K562 (cell line): ENCODE data around the gene FAM209A. TPM values are rescaled to one million over a fixed set of nuclear protein-coding genes. Genes with fewer than 3 reads are reported as not detected.

Experiments
- ATAC-seq: fragments of 200-7000 bp; cut with Tn5 transposase; 3 replicates; pipeline ENCODE4 v1.9.1; 2020; ENCODE audit warnings: moderate library complexity
- BruUV-seq: library from RNA; stranded (reverse); fragments of 400-500 nt; replicated peaks from 2 replicates; lab custom pipeline; 2021; lab: Mats Ljungman, UMichigan
- CTCF ChIA-PET: fragments of 300-600 bp; formaldehyde crosslinking; extraction: SDS; loops from one replicate; lab custom pipeline; 2021; ENCODE audit warnings: low intra/inter-chr PET ratio; lab: Yijun Ruan, JAX
- POLR2A ChIA-PET: fragments of 300-600, 350-650 bp; sonication (Branson Sonifier 250); formaldehyde crosslinking; extraction: SDS; loops from one replicate; lab custom pipeline; 2021; ENCODE audit warnings: antibody characterized with exemption, inconsistent platforms; lab: Yijun Ruan, JAX
- DNase-seq, 4 experiments: peaks; one replicate each; pipeline versions ENCODE4 v3.0.0 to v3.0.0-alpha.2; 2011 to 2018; ENCODE audit warnings: low spot score in 3 of 4, mixed read lengths in 3 of 4; ENCODE audit errors: extremely low read depth in 1 of 4
- FAIRE-seq: peaks from 2 replicates; lab custom pipeline; 2011; peaks lifted over from hg19 to GRCh38; lab: Jason Lieb, UNC
- H2AFZ ChIP-seq: 2 replicates; pipeline ENCODE4 v1.6.0; 2011; ENCODE audit warnings: low read depth, low read length, control low read depth, inconsistent platforms
- H3K27ac ChIP-seq: fragments of 200-600 bp; 3 replicates; pipeline ENCODE4 v1.8.0; 2011; ENCODE audit warnings: low read depth, mild to moderate bottlenecking, control low read depth, inconsistent platforms, low read length, moderate library complexity, mixed read lengths; ENCODE audit errors: extremely low read depth
- H3K27me3 ChIP-seq, 2 experiments: fragments of 300-600 bp in 1 of 2; 2 replicates in 1 of 2; 3 replicates in 1 of 2; pipeline versions ENCODE4 v1.6.0 to v1.8.0; 2011; ENCODE audit warnings: inconsistent platforms in 2 of 2, low read length in 2 of 2, mild to moderate bottlenecking in 1 of 2, mixed read lengths in 1 of 2, moderate library complexity in 1 of 2; ENCODE audit not compliant: control insufficient read depth in 2 of 2, insufficient read depth in 2 of 2
- H3K36me3 ChIP-seq: fragments of 300-600 bp; 3 replicates; pipeline ENCODE4 v1.8.0; 2011; ENCODE audit warnings: mild to moderate bottlenecking, low read length, inconsistent platforms; ENCODE audit not compliant: control insufficient read depth, insufficient read depth
- H3K4me1 ChIP-seq, 2 experiments: fragments of 200-600 bp in 1 of 2; replicated peaks in 1 of 2; 2 replicates in 1 of 2; 3 replicates in 1 of 2; pipeline versions ENCODE4 v1.5.1 to v1.8.0; 2011; ENCODE audit warnings: inconsistent platforms in 2 of 2, low read length in 2 of 2, mild to moderate bottlenecking in 1 of 2, mixed read lengths in 1 of 2, moderate library complexity in 1 of 2; ENCODE audit not compliant: control insufficient read depth in 2 of 2, insufficient read depth in 2 of 2
- H3K4me2 ChIP-seq: 2 replicates; pipeline ENCODE4 v1.6.1; 2011; ENCODE audit warnings: low read length, control low read depth, inconsistent platforms, mixed read lengths; ENCODE audit not compliant: insufficient read depth
- H3K4me3 ChIP-seq: fragments of 200-600 bp; sonication (generic), shearing (Covaris generic); 2 replicates; pipeline ENCODE4 v1.5.1; 2016; ENCODE audit warnings: control low read depth, inconsistent platforms
- H3K79me2 ChIP-seq: fragments of 200-600 bp; 3 replicates; pipeline ENCODE4 v1.8.0; 2011; ENCODE audit warnings: low read length, inconsistent platforms; ENCODE audit not compliant: control insufficient read depth, insufficient read depth
- H3K9ac ChIP-seq, 2 experiments: 2 replicates each; pipeline versions ENCODE4 v1.6.0 to v1.6.1; 2011; ENCODE audit warnings: low read depth in 2 of 2, low read length in 2 of 2, control low read depth in 1 of 2, inconsistent platforms in 1 of 2, mild to moderate bottlenecking in 1 of 2, mixed read lengths in 1 of 2; ENCODE audit not compliant: insufficient read depth in 1 of 2
- H3K9me1 ChIP-seq: one replicate; pipeline ENCODE4 v1.6.0; 2011; ENCODE audit warnings: inconsistent platforms, mild to moderate bottlenecking, low read length, moderate library complexity; ENCODE audit not compliant: control insufficient read depth, insufficient read depth
- H3K9me3 ChIP-seq: replicated peaks from 2 replicates; pipeline ENCODE4 v1.5.1; 2011; ENCODE audit warnings: low read depth, low read length, inconsistent platforms; ENCODE audit not compliant: control insufficient read depth, insufficient read depth
- H4K20me1 ChIP-seq: replicated peaks from 2 replicates; pipeline ENCODE4 v1.6.1; 2011; ENCODE audit warnings: low read length, inconsistent platforms, mixed read lengths; ENCODE audit not compliant: control insufficient read depth, insufficient read depth
- ASH1L ChIP-seq: fragments of 450-650 bp; IDR thresholded peaks from 2 replicates; pipeline ENCODE4 v1.6.1; 2018; ENCODE audit warnings: borderline replicate concordance, mild to moderate bottlenecking, low read depth; ENCODE audit not compliant: partially characterized antibody
- CCAR2 ChIP-seq: fragments of 200-400 bp; formaldehyde crosslinking; IDR thresholded peaks from 2 replicates; pipeline ENCODE4 v1.6.1; 2017; ENCODE audit warnings: mild to moderate bottlenecking, low read depth, low read length
- KDM2B ChIP-seq: fragments of 250-450 bp; sonication (Bioruptor Pico); IDR thresholded peaks from 2 replicates; pipeline ENCODE4 v1.8.0; 2021; ENCODE audit warnings: mild to moderate bottlenecking, moderate library complexity
- MAFF ChIP-seq: IDR thresholded peaks from 2 replicates; pipeline ENCODE4 v1.6.1; 2012; ENCODE audit warnings: low read length, improper control_type of control experiment
- MYBL2 ChIP-seq, 2 experiments: fragments of 450-650 bp in 1 of 2; sonication (generic) in 1 of 2; formaldehyde crosslinking in 1 of 2; IDR thresholded peaks; 2 replicates each; pipeline versions ENCODE4 v1.6.1 to v1.8.1; 2017 to 2022; ENCODE audit warnings: borderline replicate concordance in 1 of 2, inconsistent platforms in 1 of 2, low read depth in 1 of 2, mild to moderate bottlenecking in 1 of 2, missing genetic modification reagents in 1 of 2, moderate library complexity in 1 of 2
- NFIC ChIP-seq: fragments of 450-650 bp; IDR thresholded peaks from 2 replicates; pipeline ENCODE4 v1.6.1; 2017; ENCODE audit warnings: mild to moderate bottlenecking, inconsistent platforms
- POLR2AphosphoS2 ChIP-seq: IDR thresholded peaks from 2 replicates; pipeline ENCODE4 v1.6.1; 2012; ENCODE audit warnings: low read length, improper control_type of control experiment
- SP1 ChIP-seq: sonication (generic); formaldehyde crosslinking; IDR thresholded peaks from 2 replicates; pipeline ENCODE4 v1.8.1; 2022; ENCODE audit warnings: mild to moderate bottlenecking, missing genetic modification reagents
- ZNF384 ChIP-seq: IDR thresholded peaks from 2 replicates; pipeline ENCODE4 v1.6.1; 2012; ENCODE audit warnings: low read depth, low read length, improper control_type of control experiment
- ZNF707 ChIP-seq: fragments of 250-450 bp; sonication (Bioruptor Pico); conservative IDR thresholded peaks from 2 replicates; pipeline ENCODE4 v1.8.0; 2022; ENCODE audit warnings: inconsistent platforms, mild to moderate bottlenecking, moderate library complexity
- WGBS: fragments of 100-300 bp; shearing (Covaris generic); methylation state at CpG from one replicate; pipeline ENCODE4 v1.1.6; 2016; ENCODE audit warnings: low coverage, mixed read lengths; ENCODE audit not compliant: insufficient coverage; ENCODE audit errors: missing lambda C conversion rate; 5-methylcytosine and 5-hydroxymethylcytosine counted together
- in situ Hi-C: fragments of 300-500 bp; cut with MboI; formaldehyde crosslinking; loops from 4 replicates; pipeline ENCODE4 v1.15.0; 2018; ENCODE audit warnings: inconsistent platforms, mixed read lengths
- intact Hi-C: fragments of 100-400 bp; cut with micrococcal nuclease; formaldehyde crosslinking; loops from 2 replicates; pipeline ENCODE4 v1.14.2; 2022
- polyA plus RNA-seq, 8 experiments: library from polyadenylated mRNA; depleted of rRNA in 4 of 8; stranded (reverse) in 5 of 8; unstranded in 3 of 8; fragments of >200 nt; fragmentation: Nextera tagmentation in 2 of 8; fragmentation: Illumina TruSeq in 1 of 8; extraction: Ambion mirVana in 2 of 8; extraction: Trizol in 1 of 8; gene quantifications; 2 replicates each; pipeline versions ENCODE4 v1.2.1 to v1.2.3, GENCODE V29; 2011 to 2014; ENCODE audit warnings: inconsistent platforms in 1 of 8, missing spikeins in 1 of 8
- total RNA-seq, 7 experiments: library from RNA; depleted of rRNA in 6 of 7; stranded (reverse); fragments of >200 nt in 6 of 7; fragmentation: Illumina TruSeq in 2 of 7; extraction: Trizol in 2 of 7; gene quantifications; 2 replicates each; pipeline versions ENCODE4 v1.2.1 to v1.2.3, GENCODE V29; 2011 to 2021; ENCODE audit warnings: low replicate concordance in 1 of 7

The FAM209A gene
- total and polyA plus RNA-seq, 9 of the 15 experiments (the other 6 are each of a cell fraction or from before 2014, with no cell fraction given) = 0.08 to 0.15 (median 0.11) TPM; not detected in 6

GRCh38 chr20:56566621-56567020 is 42.1 kb downstream of the FAM209A start:
- 5% methylated on average over 3 of the region's 3 CpGs for WGBS
- Histone ChIP-seq H2AFZ (no peak overlapping the region), H3K4me1 (no peaks in the 10 kb centered on the region), H3K9me3 (no peaks in the 10 kb centered on the region), H3K9ac (no peak overlapping the region), H4K20me1 (no peaks in the 10 kb centered on the region), H3K4me3 (no peak overlapping the region), H3K9me1 (no peaks in the 10 kb centered on the region), H3K4me2 (no peak overlapping the region), H3K27ac (no peak overlapping the region), H3K27me3 (peaks cover 10 to 11% of the 10 kb centered on the region in 2 experiments; a peak in 2 of 5 replicates), H3K79me2 (no peaks in the 10 kb centered on the region), H3K36me3 (no peaks in the 10 kb centered on the region)
- no TSS peak for BruUV-seq
- peak in 1 of 4 experiments; percentile 14 for DNase-seq
- CTCF ChIA-PET = no interaction called here
- POLR2A ChIA-PET = interaction anchor here (0.7 kb wide), 1 partner anchor 9 kb away, joined by 3 read pairs; no protein-coding TSS in a partner anchor
- in situ Hi-C loops (no loop called here), intact Hi-C loops (no loop called here)
- no peak for ATAC-seq
- no peak for TF ChIP-seq KDM2B (CRISPR knock-in tag)
- TF ChIP-seq ZNF384 = no peak
- peak; percentile 87 for TF ChIP-seq NFIC
- no peak for FAIRE-seq

- Histone ChIP-seq H4K20me1 (no peaks in the 10 kb centered on the region), H3K36me3 (no peaks in the 10 kb centered on the region)
- TF ChIP-seq SP1 (CRISPR knock-in tag) = no peak
- no peak for TF ChIP-seq MYBL2 (IDR thresholded peaks at IDR 0.05; ENCODE audit: low read depth)
- TF ChIP-seq MYBL2 (CRISPR knock-in tag; IDR thresholded peaks at IDR 0.05; ENCODE audit: borderline replicate concordance) = no peak
- no peak for TF ChIP-seq CCAR2
- TF ChIP-seq ZNF707 (CRISPR knock-in tag) = peak; percentile 68; the same call in 1 of the 2 replicates
- TF ChIP-seq MAFF = no peak
- no peak for TF ChIP-seq ASH1L
- no peak for TF ChIP-seq POLR2AphosphoS2
- TF ChIP-seq, all 486 proteins: peak for 1
- H3K4me1 ChIP-seq = no peaks in the 10 kb centered on the region
- DNase-seq = no peak
- POLR2A ChIA-PET = no interaction called here
- no CpG with 5 or more reads among the region's 2 CpGs for WGBS
- no peaks in the 10 kb centered on the region for H3K79me2 ChIP-seq
- no peaks in the 10 kb centered on the region for H3K9me3 ChIP-seq
- no peak for ATAC-seq
- no peak overlapping the region for H3K4me3 ChIP-seq
- H3K4me2 ChIP-seq = no peak overlapping the region
- H3K27me3 ChIP-seq = peaks cover 5 to 31% of the 10 kb centered on the region in 2 experiments; a peak in 3 of 5 replicates
- no peaks in the 10 kb centered on the region for H3K9me1 ChIP-seq
- FAIRE-seq = no peak
- H3K27ac ChIP-seq = no peak overlapping the region
- BruUV-seq = no TSS peak
- no peak overlapping the region for H3K9ac ChIP-seq
- in situ Hi-C loops (no loop called here), intact Hi-C loops (no loop called here)
- no peak overlapping the region for H2AFZ ChIP-seq
- CTCF ChIA-PET = no interaction called here
Measured at GRCh38 chr20:56570832-56571231, 46.3 kb downstream of the FAM209A start.
